T1000 (cell line): Measurements from ENCODE around the gene AKR7A2.
A peak's percentile ranks its signal among the peaks of the same experiment; 100 is the strongest.

Experiments used
- DNase-seq: peaks from one replicate; lab custom pipeline; 2025; ENCODE audit warnings: mixed read lengths; lab: John Stamatoyannopoulos, UW

AKR7A2 gene

GRCh38 chr1:19311931-19312781 is at the start of gene AKR7A2, which contains the start of gene SLC66A1:
Gene AKR7A2 (minus strand): TSS chr1:19312144. CDS start chr1:19312124, 20 bp downstream.
Gene SLC66A1 (plus strand): TSS chr1:19312326. CDS start chr1:19317678, 5,352 bp downstream.
- peak; percentile 94 for DNase-seq

GRCh38 chr1:19360843-19361610 is 49.1 kb upstream of the AKR7A2 start:
- DNase-seq = no peak

GRCh38 chr1:19360432-19360831 is 48.5 kb upstream of the AKR7A2 start:
- no peak for DNase-seq

- DNase-seq = no peak
These were observed 48.1 kb upstream of the AKR7A2 start for GRCh38 chr1:19360016-19360415.

GRCh38 chr1:19359357-19359756 is 47.4 kb upstream of the AKR7A2 start:
- no peak for DNase-seq

GRCh38 chr1:19358710-19359109 is 46.8 kb upstream of the AKR7A2 start:
- no peak for DNase-seq

GRCh38 chr1:19357299-19357986 is 45.5 kb upstream of the AKR7A2 start:
- no peak for DNase-seq

GRCh38 chr1:19356266-19356665 is 44.3 kb upstream of the AKR7A2 start:
- DNase-seq = no peak

GRCh38 chr1:19354531-19354981 is 42.6 kb upstream of the AKR7A2 start:
- DNase-seq = no peak

GRCh38 chr1:19353596-19353995 is 41.7 kb upstream of the AKR7A2 start:
- DNase-seq = no peak

GRCh38 chr1:19352839-19353238 is 40.9 kb upstream of the AKR7A2 start:
- DNase-seq = no peak

GRCh38 chr1:19351873-19352272 is 39.9 kb upstream of the AKR7A2 start:
- DNase-seq = no peak

- no peak for DNase-seq
These were observed 38.6 kb upstream of the AKR7A2 start for GRCh38 chr1:19350566-19350965.

GRCh38 chr1:19349999-19350398 is 38.1 kb upstream of the AKR7A2 start:
- DNase-seq = no peak

GRCh38 chr1:19348441-19349198 is 36.7 kb upstream of the AKR7A2 start:
- no peak for DNase-seq

- DNase-seq = no peak
These were observed 35.7 kb upstream of the AKR7A2 start for GRCh38 chr1:19347533-19348172.

- no peak for DNase-seq
These were observed 34.1 kb upstream of the AKR7A2 start for GRCh38 chr1:19346026-19346425.

- DNase-seq = no peak
These were observed 33.4 kb upstream of the AKR7A2 start for GRCh38 chr1:19345391-19345790.

- no peak for DNase-seq
These were observed 32.9 kb upstream of the AKR7A2 start for GRCh38 chr1:19344831-19345230.

GRCh38 chr1:19344372-19344810 is 32.4 kb upstream of the AKR7A2 start:
- DNase-seq = no peak
